AG09309 (cell line): ENCODE data around the gene STX4.

ENCODE experiments used
- DNase-seq: peaks from one replicate; pipeline ENCODE4 v3.0.0-alpha.2; 2010; ENCODE audit warnings: low read depth
- H3K4me3 ChIP-seq: 2 replicates; pipeline ENCODE4 v1.5.1; 2011; ENCODE audit warnings: mild to moderate bottlenecking, low read depth, low read length, moderate library complexity; ENCODE audit not compliant: control insufficient read depth
- CTCF ChIP-seq: IDR thresholded peaks from 2 replicates; pipeline ENCODE4 v1.5.1; 2011; ENCODE audit warnings: mild to moderate bottlenecking, low read depth, low read length, inconsistent platforms; ENCODE audit not compliant: insufficient read depth, control insufficient read depth; ENCODE audit errors: missing control alignments

Gene STX4

DNA sequence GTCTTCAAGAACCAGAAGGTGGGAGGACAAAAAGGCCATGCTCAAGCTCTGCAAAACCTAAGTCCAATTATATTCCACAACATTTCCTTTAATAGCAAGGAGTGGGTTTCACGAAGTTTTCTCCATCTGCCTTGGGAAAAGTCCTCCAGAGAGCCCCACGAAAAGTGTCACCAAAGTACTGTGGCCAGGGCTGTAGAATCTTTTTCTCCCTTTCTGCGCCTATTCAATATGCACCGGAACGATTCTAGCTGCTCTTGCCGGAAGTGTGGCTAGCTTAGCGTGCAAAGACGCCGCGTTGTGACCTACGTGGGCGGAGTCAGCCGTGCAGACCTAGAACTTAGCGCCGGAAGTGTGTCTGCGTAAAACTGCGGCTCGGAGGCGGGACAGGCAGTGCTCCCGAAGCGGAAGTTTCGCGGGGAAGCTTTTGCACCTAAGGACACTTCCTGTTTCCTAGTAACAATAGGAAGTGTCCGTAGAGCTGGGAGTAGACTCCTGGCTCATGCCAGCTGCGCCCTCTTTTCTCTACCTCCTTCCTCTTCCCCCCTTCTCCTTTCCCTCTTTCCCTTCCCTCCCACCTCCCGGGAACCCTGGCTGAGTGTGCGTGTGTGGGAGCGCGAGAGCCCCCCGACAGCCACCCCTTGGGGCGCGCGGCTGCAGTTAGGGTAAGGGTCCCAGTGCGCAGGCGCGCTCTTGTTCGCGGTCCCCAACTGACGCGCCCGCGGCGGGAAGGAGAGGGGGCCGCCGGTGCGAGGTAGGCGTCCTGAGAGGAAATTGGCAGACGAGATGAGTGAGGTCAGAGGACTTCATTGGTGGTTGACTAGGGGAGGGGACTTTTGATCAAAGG is 40.8 kb downstream of the STX4 start, which contains the start of the genes ZNF646 and ZNF668:
Gene ZNF646 (plus strand): TSS at position 453 of the 844 bp plus-strand sequence. CDS start 1,903 bp downstream, outside the sequence.
Gene ZNF668 (minus strand): TSS at position 271 of the 844 bp plus-strand sequence. CDS start 9,781 bp downstream, outside the sequence.
- no peak for TF ChIP-seq CTCF
- peak within 1 kb of the TSS; percentile 95 for H3K4me3 ChIP-seq

GRCh38 chr16:31074814-31075183 is 41.4 kb downstream of the STX4 start:
- peak overlapping the region; percentile 95 for H3K4me3 ChIP-seq
- TF ChIP-seq CTCF: no peak
- DNase-seq: no peak

More for the DNA sequence above, 40.8 kb downstream of the STX4 start, which contains the start of the genes ZNF646 and ZNF668:
- peak; percentile 97 for DNase-seq

DNA sequence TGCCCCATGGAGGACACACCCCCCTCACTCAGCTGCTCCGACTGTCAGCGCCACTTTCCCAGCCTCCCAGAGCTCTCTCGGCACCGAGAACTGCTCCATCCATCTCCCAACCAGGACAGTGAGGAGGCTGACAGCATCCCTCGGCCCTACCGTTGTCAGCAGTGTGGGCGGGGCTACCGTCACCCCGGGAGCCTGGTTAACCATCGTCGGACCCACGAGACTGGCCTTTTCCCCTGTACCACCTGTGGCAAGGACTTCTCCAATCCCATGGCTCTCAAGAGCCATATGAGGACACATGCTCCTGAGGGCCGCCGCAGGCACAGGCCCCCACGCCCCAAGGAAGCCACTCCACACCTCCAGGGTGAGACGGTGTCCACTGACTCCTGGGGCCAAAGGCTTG is 43.0 kb downstream of the STX4 start:
- no peak for TF ChIP-seq CTCF
- H3K4me3 ChIP-seq: no peak overlapping the region

DNA sequence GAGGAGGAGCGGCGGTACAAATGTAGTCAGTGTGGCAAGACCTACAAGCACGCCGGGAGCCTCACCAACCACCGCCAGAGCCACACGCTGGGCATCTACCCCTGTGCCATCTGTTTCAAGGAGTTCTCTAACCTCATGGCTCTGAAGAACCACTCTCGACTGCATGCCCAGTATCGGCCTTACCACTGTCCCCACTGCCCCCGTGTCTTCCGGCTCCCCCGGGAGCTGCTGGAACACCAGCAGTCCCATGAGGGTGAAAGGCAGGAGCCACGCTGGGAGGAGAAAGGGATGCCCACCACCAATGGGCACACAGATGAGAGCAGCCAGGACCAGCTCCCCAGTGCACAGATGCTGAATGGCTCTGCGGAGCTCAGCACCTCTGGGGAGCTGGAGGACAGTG is 43.7 kb downstream of the STX4 start:
- DNase-seq: no peak
- no peak overlapping the region for H3K4me3 ChIP-seq
- TF ChIP-seq CTCF: no peak

More for the DNA sequence above, 43.0 kb downstream of the STX4 start:
- DNase-seq: no peak

DNA sequence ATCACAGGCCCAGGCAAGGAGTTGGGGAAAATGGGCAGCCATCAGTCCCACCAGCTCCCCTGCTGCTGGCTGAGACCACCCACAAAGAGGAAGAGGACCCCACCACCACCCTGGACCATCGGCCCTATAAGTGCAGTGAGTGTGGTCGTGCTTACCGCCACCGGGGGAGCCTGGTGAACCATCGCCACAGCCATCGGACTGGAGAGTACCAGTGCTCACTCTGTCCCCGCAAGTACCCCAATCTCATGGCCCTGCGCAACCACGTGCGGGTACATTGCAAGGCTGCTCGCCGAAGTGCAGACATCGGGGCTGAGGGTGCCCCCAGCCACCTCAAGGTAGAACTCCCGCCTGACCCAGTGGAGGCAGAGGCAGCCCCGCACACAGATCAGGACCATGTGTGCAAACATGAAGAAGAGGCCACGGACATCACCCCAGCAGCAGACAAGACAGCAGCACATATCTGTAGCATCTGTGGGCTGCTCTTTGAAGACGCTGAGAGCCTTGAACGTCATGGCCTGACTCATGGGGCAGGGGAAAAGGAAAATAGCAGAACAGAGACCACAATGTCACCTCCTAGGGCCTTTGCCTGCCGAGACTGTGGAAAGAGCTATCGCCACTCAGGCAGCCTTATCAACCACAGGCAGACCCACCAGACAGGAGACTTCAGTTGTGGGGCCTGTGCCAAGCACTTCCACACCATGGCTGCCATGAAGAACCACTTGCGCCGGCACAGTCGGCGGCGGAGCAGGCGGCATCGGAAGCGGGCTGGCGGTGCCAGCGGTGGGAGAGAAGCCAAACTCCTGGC is 44.4 kb downstream of the STX4 start:
- DNase-seq: no peak
- no peak for TF ChIP-seq CTCF
- no peak overlapping the region for H3K4me3 ChIP-seq

GRCh38 chr16:31078597-31079341 is 45.4 kb downstream of the STX4 start:
- no peak for DNase-seq
- no peak overlapping the region for H3K4me3 ChIP-seq
- no peak for TF ChIP-seq CTCF
